Right ventricle myocardium superior (tissue), 1 donor: ENCODE results near the gene ATP8B3. TPM values are rescaled to one million over a fixed set of nuclear protein-coding genes. Genes with fewer than 3 reads are reported as not detected.
A peak's percentile ranks its signal among the peaks of the same experiment; 100 is the strongest.

ENCODE experiments used
- ATAC-seq: fragments of 200-7000 bp; cut with Tn5 transposase; one replicate; pipeline ENCODE4 v1.9.1; 2020; ENCODE audit warnings: mild to moderate bottlenecking; ENCODE audit not compliant: poor library complexity
- DNase-seq: peaks from one replicate; pipeline ENCODE4 v3.0.0-alpha.2; 2020
- intact Hi-C: fragments of 100-400 bp; cut with DNase I; formaldehyde crosslinking; loops from one replicate; pipeline ENCODE4 v1.11.2; 2022
- total RNA-seq: library from RNA; stranded (reverse); fragmentation: NEBNext Ultra II Directional; extraction: Animal tissue kit (Norgen Biotek cat#: 25700); gene quantifications from one replicate; pipeline ENCODE4 v1.2.1, GENCODE V29; 2021
- donor health status: DM: no; HTN: yes; CAD: no; lungs with severe emphysema.

ATP8B3 gene
- total RNA-seq, 1 donor from 2014 or later, result 0.46 TPM

DNA sequence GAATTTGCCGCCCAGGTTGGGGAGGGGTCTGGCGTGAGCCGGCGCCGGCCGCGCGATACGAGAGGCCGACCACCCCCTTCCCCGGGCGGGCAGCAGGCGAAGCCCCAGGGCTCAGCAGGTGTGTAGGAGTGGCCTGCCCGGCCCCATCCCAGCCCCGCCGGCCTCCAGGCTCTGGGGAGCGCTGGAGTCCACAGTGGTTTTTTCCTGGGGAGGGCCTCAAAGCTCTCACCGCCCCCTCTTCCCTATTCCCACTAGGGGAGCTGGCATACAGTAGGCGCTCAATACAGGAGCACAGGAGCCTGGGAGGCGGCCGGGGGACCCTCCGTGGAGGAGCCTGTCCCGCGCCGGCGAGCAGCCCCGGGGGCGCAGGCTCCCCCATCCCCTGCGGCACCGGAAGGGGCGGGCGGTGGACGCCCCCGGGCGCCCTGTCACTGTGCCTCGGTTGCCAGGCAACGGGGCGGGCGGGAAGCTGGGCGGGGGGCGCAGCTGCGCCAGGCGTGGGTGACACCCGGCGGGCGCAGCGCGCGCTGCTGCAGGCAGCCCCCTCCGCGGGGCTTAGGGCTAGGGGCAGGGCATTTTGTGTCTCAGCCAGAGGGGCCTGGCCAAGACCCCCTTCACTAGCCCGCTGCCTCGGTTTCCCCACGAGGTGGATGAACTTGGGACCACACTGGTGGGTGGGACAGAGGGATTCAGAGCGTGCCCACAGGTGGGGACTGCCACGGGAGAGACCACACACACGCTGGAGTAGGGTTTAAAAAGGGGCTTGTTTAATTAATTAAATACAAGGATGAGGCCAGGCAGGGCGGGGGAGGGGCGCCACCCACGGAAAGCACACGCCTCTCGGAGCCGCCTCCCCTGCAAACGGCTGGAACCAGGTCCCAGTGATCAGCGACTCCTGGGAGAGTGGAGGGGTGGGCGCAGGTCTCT lies 39.8 kb upstream of the ATP8B3 start:
- intact Hi-C loops, result no loop called here
- DNase-seq (no peak), ATAC-seq (no peak)

DNA sequence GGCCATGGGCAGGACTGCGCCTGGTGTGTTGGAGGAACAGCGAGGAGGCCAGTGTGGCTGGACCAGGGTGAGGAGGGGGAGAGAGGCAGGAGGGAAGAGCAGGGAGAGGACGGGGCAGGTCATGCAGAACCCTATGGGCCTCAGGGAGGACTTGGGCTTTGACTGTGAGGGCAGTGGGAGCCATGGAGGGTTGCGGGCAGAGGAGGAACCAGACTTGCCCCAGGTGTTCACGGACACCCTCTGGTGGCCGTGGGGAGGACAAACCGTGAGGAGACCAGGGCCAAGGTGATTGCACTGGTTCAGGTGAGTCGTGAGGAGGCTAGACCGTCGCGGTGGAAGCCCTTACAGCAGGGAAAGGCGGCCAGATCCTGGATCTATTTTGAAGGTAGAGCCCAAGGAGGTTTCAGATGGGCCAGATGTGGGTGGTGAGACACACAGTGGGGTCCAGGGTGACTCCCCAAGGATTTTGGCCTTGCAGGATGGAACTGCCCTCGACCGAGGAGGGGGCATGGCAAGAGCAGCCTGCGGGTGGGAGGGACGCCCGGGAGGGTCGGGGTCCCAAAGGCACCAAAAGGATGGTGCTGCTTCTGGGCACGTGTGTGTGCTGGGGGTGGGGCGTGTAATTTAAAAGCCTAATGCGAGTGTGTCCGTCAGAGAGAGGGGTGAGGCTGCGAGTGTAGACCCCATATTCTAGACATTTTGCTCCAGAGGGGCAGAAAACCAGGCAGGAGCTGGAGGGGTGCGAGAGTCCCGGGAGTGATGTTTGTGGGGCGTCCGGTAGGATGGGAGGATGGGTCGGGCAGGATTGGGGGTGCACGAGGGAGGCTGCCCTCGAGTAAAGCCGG lies 39.0 kb upstream of the ATP8B3 start:
- intact Hi-C loops, result no loop called here
- ATAC-seq, result no peak
- DNase-seq, result no peak

DNA sequence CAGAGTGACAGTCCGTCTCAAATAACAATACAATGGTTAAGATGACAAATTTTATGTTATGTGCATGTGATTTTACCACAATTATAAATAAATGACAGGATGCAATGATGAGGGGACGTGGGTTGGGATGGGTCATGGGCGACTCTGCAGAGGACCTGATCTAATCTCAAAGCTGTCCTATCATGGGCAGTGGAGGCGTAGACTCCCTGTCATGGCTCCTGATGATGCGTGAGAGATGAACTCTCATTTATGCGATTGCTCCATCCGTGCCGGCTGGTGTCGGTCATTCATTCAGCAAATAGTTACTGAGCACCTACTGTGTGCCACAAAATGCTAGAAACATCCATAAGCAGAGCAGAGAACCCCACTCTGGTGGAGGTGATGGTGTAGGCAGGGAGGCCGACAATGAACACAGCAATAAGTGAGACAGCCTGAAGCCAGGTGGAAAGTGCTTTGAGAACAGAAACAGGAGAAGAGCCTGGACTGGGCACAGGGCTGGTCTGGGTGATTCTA lies 37.9 kb upstream of the ATP8B3 start:
- ATAC-seq (no peak), DNase-seq (no peak)
- intact Hi-C loops, result no loop called here

DNA sequence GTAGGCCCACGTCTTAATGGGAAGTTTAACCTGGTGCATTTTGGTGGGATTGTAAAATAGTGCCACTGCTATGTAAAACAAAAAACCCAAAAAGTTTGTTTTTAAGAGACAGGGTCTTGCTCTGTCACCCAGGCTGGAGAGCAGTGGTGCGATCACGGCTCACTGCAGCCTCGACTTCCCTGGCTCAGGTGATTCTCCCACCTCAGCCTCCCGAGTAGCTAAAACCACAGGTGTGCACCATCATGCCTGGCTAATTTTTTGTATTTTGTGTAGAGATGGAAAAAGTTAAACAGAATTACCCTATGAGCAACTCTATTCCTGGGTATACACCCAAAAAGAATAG lies 37.0 kb upstream of the ATP8B3 start:
- intact Hi-C loops, result no loop called here
- no peak for DNase-seq
- ATAC-seq, result no peak

DNA sequence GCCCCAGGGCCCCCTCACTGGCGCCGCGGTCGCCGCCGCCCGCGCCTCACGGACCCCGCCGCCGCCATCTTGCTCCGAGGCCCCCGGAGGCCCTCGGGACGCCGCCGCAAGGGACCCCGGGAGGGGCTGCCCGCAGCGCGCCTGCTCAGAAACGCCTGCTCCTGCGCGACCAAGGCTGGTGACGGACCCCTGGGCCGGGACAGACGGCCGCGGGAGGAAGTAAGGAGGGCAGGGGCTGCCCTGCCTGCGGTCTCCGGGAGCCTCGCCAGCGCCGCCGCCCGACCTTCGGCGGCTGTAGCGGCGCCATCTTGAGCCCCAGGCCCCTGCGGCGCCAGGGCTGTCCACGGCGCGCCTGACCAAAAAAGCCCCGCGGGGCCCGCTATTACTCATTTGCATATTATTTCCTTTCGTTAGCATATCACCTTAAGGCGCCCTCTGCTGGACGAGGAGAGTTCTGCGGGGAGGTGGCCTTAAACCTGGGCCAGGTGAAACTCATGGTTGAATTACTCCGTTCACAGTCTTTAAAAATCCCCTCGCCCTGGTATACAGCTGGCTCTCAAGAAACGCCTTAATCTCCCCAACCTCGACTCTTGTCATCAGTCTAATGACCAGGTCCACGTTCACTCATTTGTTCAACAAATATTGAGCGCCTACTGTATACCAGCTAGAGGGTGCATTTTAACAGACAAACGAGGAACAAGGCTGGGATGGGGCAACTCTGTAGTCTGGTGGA lies 36.5 kb upstream of the ATP8B3 start, which contains the start of gene REXO1:
REXO1 (minus strand) TSS at position 85 of the 733 bp plus-strand sequence. CDS start 125 bp downstream, outside the sequence.
- ATAC-seq, result peak; percentile 93
- peak; percentile 97 for DNase-seq
- intact Hi-C loops, result no loop called here

DNA sequence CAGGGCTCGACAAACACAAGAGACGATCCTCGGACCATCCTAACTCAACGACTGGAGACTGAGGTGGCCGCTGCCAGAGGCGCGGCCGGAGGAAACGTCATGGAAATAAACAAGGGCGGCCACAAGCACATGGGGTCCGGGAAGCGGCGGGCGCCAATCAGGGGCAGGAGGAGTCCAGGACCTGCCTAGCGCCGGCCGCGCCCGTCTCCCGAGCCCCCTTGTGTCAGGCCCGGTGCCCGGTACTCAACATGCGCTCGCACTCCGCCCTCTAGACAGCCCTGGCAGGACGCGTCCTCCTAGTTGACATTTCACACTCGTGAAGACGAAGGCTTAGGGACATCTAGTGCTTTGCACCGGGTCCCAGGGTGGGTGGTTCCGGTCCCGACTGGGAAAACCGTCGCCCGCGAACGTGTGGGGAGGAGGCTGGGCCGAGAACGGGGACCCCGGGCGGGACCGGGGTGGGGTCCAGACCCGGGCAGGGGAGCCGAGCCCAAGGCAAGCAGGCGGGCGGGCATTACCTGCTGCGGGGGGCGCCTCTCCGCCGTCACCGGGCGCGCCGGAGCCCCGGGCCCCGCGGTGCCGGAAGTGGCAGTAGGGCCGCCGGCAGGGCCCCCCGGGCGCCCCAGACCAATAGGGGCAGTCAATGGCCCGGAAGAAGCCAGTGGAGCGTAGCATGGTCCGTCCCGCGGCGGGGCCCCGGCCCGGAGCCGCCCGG lies 35.8 kb upstream of the ATP8B3 start:
- ATAC-seq (no peak), DNase-seq (peak; percentile 64)
- intact Hi-C loops, result no loop called here

DNA sequence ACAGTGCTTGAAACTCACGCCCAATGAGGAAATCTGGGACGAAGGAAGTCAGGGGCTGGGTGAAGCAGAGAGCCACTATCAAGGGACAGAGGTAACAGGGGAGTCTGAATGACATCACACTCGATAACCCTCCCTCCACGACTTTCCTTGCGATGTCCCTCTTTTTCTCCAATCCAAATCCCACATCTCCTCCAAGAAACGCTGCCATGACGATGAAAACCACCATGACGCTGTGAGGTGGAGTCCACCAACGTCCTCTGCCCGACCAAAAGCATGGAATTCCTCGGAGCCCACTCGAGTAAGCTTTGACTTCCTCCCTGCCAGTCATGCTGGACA lies 35.2 kb upstream of the ATP8B3 start:
- ATAC-seq (no peak), DNase-seq (no peak)
- intact Hi-C loops, result no loop called here

DNA sequence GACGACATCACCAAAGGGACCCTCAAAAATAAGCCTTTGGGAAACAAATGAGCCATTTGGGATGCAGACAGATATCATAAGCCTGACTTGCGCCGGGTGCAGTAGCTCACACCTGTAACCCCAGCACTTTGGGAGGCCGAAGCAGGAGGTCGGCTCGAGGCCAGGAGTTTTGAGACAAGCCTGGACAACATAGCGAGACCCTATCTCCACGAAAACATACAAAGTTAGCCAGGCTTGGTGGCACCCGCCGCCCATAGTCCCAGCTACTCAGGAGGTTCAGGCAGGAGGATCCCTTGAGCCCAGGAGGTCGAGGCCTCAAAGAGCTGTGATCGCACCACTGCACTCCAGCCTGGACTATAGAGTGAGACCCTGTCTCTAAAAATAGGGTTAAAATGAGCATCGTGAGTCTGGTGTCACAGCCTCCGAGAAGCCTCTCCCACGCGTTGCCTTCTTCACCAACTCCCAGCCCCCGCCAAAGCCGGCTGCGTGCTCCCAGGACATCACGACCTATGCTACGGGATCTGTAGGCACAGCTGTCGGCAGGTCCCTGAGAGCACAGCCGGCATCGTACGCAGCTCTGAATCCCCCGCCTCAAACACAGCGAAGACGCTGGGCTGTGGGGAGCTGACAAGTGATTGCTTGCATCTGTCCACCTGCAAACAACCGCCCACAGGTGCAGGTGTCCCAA lies 34.6 kb upstream of the ATP8B3 start:
- intact Hi-C loops, result no loop called here
- ATAC-seq (no peak), DNase-seq (no peak)

DNA sequence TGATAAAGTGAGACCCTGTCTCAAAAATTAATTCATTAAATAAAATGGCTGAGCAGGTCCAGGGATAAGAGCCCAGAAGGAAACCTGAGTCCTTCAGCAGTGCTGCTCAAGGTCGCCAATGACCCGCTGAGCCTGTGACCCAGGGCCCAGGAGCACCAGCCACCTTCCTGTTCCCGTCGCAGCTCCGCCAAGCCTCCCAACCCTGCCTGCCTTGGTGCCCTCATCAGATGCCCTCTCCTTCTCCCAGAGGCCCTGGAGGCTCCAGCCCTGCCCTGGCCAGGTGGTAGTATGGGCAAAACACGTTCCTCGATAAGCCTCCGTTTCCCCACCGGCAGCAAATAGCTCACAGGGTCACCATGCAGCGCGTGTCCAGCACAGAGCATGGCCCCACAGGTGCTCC lies 33.6 kb upstream of the ATP8B3 start:
- no peak for DNase-seq
- intact Hi-C loops, result no loop called here
- ATAC-seq, result no peak

DNA sequence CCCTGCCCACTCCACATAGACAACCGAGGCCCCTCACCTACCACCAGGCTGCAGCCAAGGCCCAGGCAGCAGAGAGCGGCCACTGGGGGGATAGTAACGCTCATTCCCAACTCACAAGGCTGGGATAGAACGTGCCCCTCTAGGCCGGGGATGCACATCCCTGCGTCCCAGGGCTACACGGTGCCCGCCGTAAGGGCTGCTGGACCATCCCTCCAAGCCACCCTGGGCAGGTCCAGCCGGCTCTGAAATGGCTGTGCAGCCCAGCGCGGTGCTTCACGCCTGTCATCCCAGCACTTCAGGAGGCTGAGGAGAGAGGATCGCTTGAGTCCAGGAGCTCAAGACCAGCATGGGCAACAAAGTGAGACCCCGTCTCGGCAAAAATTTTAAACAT lies 33.0 kb upstream of the ATP8B3 start:
- intact Hi-C loops, result no loop called here
- ATAC-seq (no peak), DNase-seq (no peak)

DNA sequence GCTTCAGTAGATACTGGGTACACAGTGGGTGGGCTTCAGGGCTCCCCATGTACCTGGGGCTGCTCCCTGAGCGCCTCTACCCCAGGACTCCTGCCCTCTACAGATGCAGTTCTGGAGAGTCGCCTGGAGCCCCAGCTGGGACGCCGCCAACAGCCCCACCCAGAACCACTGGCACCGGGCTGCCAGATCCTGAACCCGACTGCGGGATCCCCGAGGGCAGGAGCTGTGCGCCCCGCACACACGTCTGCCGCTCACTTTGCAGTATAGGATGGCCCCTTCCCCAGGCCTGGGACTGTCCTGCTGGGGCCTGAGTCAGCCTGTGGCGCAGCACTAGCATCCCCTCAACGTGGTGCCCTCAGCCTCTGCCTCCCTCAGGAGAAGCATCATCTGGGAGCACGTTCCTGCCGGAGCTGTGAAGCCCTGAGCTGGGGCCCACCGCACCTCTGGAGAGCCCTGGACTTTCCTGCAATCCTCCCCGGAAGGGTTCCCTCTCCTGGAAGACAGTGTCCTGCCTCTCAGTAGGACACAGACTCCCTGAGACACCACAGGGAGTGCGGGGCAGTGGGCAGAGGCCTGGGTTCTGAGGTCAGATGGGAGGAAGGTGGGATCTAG lies 32.5 kb upstream of the ATP8B3 start:
- ATAC-seq (no peak), DNase-seq (no peak)
- intact Hi-C loops, result no loop called here

DNA sequence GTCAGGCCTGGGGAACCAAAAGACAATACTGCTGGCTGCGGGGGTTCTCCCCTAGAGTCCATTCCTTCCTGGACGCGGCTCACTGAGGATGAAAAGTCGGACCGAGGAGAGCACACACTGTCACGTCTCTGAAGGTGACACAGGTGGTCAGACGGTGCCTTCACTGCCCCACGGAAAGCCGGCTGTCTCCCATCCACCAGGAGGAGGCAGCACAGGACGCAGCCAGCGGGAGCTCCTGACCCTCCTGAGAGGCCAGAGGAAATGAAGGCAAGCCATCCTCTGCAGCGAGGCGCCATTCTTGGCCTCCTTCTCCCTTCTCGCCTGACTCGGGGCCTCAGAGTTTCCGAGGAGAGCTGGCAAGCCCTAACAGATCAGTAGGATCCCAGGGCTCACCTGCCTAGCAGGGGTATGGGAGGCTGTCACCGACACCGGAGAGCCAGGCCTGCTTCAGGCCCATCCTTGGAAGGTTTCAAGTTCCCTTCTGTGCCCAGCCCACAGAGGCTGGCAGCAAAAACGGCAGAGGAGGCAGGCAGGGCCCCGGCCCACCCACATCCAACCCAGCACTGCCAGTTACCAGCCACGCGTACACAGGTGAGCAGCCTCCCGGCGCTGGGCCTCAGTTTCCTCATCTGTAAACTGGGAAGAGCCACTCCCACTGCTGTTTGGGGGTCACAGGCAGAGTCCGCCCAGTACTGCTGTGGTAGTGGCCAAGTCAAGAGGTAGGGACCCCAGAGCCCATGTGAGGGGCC lies 31.7 kb upstream of the ATP8B3 start:
- no peak for DNase-seq
- intact Hi-C loops, result no loop called here
- no peak for ATAC-seq

DNA sequence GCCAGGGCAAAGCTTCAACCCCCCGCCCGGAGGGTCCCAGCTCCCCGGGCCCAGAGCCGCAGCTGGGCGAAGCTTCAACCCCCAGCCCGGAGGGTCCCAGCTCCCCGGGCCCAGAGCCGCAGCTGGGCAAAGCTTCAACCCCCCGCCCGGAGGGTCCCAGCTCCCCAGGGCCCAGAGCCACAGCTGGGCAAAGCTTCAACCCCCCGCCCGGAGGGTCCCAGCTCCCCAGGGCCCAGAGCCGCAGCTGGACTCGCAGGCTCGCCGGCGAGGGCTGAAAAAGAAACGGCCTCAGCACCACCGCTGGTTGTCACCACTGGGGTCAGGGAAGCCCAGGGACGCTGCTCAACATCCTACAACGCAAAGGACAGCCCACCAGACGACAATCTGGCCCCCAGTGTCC lies 31.0 kb upstream of the ATP8B3 start:
- intact Hi-C loops, result no loop called here
- no peak for DNase-seq

DNA sequence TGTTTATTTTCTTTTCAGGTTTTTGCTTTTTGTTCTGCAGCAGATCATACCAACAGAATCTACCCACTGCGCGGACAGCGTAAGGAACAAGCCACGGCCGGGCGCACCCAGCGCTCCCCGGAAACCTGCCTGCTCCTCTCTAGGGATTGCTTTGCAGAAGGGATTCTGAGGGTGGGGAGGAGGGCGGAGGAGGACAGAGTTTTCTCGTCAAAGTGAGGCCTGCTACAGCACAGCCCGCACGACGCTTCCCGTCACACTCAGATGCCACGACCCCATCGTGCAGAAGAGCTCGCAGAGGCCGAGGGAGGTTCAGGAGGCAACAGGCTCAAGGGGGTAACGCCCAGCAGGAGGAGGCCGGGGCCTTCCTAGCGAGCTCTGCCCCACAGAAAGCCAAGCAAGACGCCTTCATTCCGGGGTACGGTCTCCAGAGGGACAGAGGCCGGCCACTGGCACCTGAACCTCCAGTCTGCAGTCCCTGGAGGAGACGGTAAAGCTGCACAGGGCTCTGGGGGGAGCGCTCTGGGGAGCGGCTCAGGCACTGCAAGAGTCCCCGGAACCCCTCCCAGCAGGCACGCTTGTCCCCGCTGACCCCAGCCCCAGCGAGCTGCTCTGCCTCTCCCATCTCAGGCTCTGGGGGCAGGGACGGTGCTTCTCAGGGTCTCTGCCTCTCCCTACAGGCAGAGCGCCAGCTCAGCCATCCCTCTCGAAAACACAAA lies 29.3 kb upstream of the ATP8B3 start:
- ATAC-seq (no peak), DNase-seq (no peak)
- intact Hi-C loops, result no loop called here

More for the DNA sequence above, 31.0 kb upstream of the ATP8B3 start:
- ATAC-seq, result no peak

DNA sequence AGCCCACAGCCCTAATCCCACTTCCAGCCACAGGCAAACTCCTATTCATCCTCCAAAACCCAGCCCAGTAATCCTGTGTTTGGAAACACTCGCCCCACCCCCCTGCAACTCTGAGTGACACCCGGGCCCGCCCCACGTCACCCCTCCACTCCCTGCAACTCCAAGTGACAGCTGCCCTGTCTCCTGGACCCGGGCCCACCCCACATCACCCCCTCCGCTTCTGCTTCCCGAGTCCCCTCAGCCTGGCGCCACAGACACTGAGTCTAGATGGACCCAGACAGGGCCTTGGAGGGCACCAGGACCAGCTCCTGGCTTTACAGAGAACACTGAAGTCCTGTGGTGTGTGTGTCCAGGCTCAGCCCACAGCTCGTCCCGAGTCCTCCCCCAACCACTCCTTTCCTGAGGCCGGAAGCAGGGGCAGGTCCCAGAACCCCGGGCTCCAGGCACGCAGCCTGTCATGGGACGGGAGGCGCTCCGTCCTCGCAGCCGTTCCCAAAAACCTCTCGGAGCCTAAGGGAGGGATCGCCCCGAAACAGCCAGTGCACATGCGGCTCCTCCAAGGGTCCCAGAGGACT lies 28.6 kb upstream of the ATP8B3 start:
- ATAC-seq (peak; percentile 51), DNase-seq (peak; percentile 71)
- intact Hi-C loops, result no loop called here
